Measurements from ENCODE around the gene ADCY10. TPM values are rescaled to one million over a fixed set of nuclear protein-coding genes. Genes with fewer than 3 reads are reported as not detected.

The ADCY10 gene
- total and polyA plus RNA-seq, 12 donors, result 0.07 to 0.61 (median 0.24) TPM; not detected in 2

GRCh38 chr1:167936068-167936929, 22.4 kb upstream of the ADCY10 start, which contains the start of gene DCAF6:
DCAF6 (plus strand) TSS chr1:167936683; CDS start chr1:167936912, 229 bp downstream.
- WGBS, 4 donors, result 0 to 3% (median 0%) methylated on average over 12 to 58 of the region's 58 CpGs
- DNase-seq, result peak; percentile 97 to 99 (median 98)
- H3K27me3 ChIP-seq, result no peaks in the 10 kb centered on the region
- no peak for TF ChIP-seq CTCF (IDR thresholded peaks at IDR 0.05)
- TF ChIP-seq POLR2A (IDR thresholded peaks at IDR 0.05), result peak; percentile 91 to 97
- intact Hi-C loops (cut with DNase I), result no loop called here
- no peaks in the 10 kb centered on the region for H3K36me3 ChIP-seq (replicated peaks in 1 of 2)
- H3K27ac ChIP-seq, result peak within 1 kb of the TSS; percentile 95 to 99 (median 97)
- peaks cover 0 to 43% of the 10 kb centered on the region in 2 donors for H3K4me1 ChIP-seq (replicated peaks in 1 of 2)
- H3K4me3 ChIP-seq, result peak within 1 kb of the TSS; percentile 17 to 94 (median 86)
- no peaks in the 10 kb centered on the region for H3K9me3 ChIP-seq (replicated peaks in 1 of 3)

GRCh38 chr1:167935216-167936067, 21.5 kb upstream of the ADCY10 start:
- Histone ChIP-seq H3K4me3 (peak overlapping the region; percentile 7 to 94 (median 86)), H3K9me3 (replicated peaks in 1 of 3) (no peaks in the 10 kb centered on the region), H3K36me3 (replicated peaks in 1 of 2) (no peaks in the 10 kb centered on the region), H3K27ac (peak overlapping the region; percentile 69 to 99 (median 97)), H3K27me3 (no peaks in the 10 kb centered on the region), H3K4me1 (replicated peaks in 1 of 2) (peaks cover 0 to 43% of the 10 kb centered on the region in 2 donors)
- WGBS, 4 donors, result 0 to 2% (median 0%) methylated on average over 29 to 45 of the region's 45 CpGs
- intact Hi-C loops (cut with DNase I), result no loop called here
- TF ChIP-seq CTCF (IDR thresholded peaks at IDR 0.05) (no peak), POLR2A (IDR thresholded peaks at IDR 0.05) (peak; percentile 56 to 90)
- peak; percentile 31 to 66 (median 46) for DNase-seq

- DNase-seq, result no peak
- 9 to 16% (median 12%) methylated on average over 4 of the region's 4 CpGs for WGBS, 4 donors
Measured at GRCh38 chr1:167934426-167935215, 20.7 kb upstream of the ADCY10 start.

More at GRCh38 chr1:167934426-167935215, 20.7 kb upstream of the ADCY10 start:
- Histone ChIP-seq H3K9me3 (replicated peaks in 1 of 3) (no peaks in the 10 kb centered on the region), H3K4me1 (replicated peaks in 1 of 2) (peaks cover 0 to 49% of the 10 kb centered on the region in 2 donors), H3K27ac (peak overlapping the region; percentile 69 to 99 (median 97)), H3K27me3 (no peaks in the 10 kb centered on the region), H3K36me3 (replicated peaks in 1 of 2) (no peaks in the 10 kb centered on the region), H3K4me3 (peak overlapping the region in 2 of 4 donors; percentile 89 to 94)
- TF ChIP-seq POLR2A (IDR thresholded peaks at IDR 0.05) (no peak), CTCF (IDR thresholded peaks at IDR 0.05) (no peak)
- intact Hi-C loops (cut with DNase I), result no loop called here

Data from adrenal gland (tissue), 12 donors.